ENCODE results near the gene ATG9B. TPM values are rescaled to one million over a fixed set of nuclear protein-coding genes. Genes with fewer than 3 reads are reported as not detected.

ATG9B gene
- total and polyA plus RNA-seq, 2 donors: 0.32 TPM; not detected in 1

DNA sequence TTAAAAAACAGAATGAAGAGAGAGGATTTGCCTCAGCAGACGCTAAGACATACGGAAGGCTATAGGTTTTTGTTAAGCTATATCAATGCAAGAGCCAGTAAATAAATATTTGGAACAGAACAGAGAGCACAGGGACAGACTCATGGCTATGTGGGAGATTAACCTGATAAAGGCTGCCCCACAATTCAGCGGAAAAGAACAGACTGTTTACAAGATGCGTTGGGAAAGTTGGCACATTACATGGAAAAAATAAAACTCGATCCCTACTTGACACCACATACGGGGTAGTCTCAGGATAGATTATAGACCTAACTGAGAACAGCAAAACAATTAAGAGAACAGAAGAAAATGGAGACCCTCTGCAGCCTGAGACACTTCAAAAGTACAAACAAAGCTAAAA lies 56.9 kb downstream of the ATG9B start:
- H3K27ac ChIP-seq (ENCODE audit: low read depth): no peak overlapping the region
- 32% methylated on average over 6 of the region's 6 CpGs for WGBS
- H3K4me3 ChIP-seq (ENCODE audit: low read depth, low read length): no peak overlapping the region
- H3K36me3 ChIP-seq (ENCODE audit: insufficient read depth): no peaks in the 10 kb centered on the region
- H3K4me1 ChIP-seq (ENCODE audit: insufficient read depth): no peaks in the 10 kb centered on the region
- no peak for DNase-seq (ENCODE audit: extremely low spot score)

- no peak overlapping the region for H3K27ac ChIP-seq (ENCODE audit: low read depth)
- DNase-seq (ENCODE audit: extremely low spot score): no peak
- no peaks in the 10 kb centered on the region for H3K36me3 ChIP-seq (ENCODE audit: insufficient read depth)
- WGBS: 93% methylated on average over 1 of the region's 1 CpG
- no peak overlapping the region for H3K4me3 ChIP-seq (ENCODE audit: low read depth, low read length)
- no peaks in the 10 kb centered on the region for H3K4me1 ChIP-seq (ENCODE audit: insufficient read depth)
These were observed 58.3 kb downstream of the ATG9B start for GRCh38 chr7:150966002-150966401.

- no peak overlapping the region for H3K27ac ChIP-seq (ENCODE audit: low read depth)
- 79% methylated on average over 16 of the region's 16 CpGs for WGBS
- H3K4me1 ChIP-seq (ENCODE audit: insufficient read depth): no peaks in the 10 kb centered on the region
These were observed 58.9 kb downstream of the ATG9B start for GRCh38 chr7:150965273-150965830.

More at GRCh38 chr7:150965273-150965830, 58.9 kb downstream of the ATG9B start:
- no peak for DNase-seq (ENCODE audit: extremely low spot score)
- H3K36me3 ChIP-seq (ENCODE audit: insufficient read depth): no peaks in the 10 kb centered on the region
- no peak overlapping the region for H3K4me3 ChIP-seq (ENCODE audit: low read depth, low read length)

Other genes starting within 250 kb of the ATG9B start
- gene TMEM176B, start 224.1 kb downstream of the ATG9B start, total RNA-seq: 59.4 TPM
- 84.0 TPM for gene TMEM176B, start 224.1 kb downstream of the ATG9B start, polyA plus RNA-seq
- gene TMEM176A, start 223.7 kb downstream of the ATG9B start, total RNA-seq: 20.8 TPM
- 56.1 TPM for gene TMEM176A, start 223.7 kb downstream of the ATG9B start, polyA plus RNA-seq
- 0.32 TPM for gene AOC1, start 172.0 kb downstream of the ATG9B start, total RNA-seq
- not detected for gene AOC1, start 172.0 kb downstream of the ATG9B start, polyA plus RNA-seq
- gene KCNH2, start 46.2 kb downstream of the ATG9B start, total RNA-seq: 9.9 TPM
- 48.5 TPM for gene KCNH2, start 46.2 kb downstream of the ATG9B start, polyA plus RNA-seq
- 6.0 TPM for gene NOS3, start 33.5 kb downstream of the ATG9B start, total RNA-seq
- 15.8 TPM for gene NOS3, start 33.5 kb downstream of the ATG9B start, polyA plus RNA-seq
- gene ABCB8, start 4.0 kb upstream of the ATG9B start, total RNA-seq: 17.1 TPM
- 19.4 TPM for gene ABCB8, start 4.0 kb upstream of the ATG9B start, polyA plus RNA-seq
- 1.1 TPM for gene ASIC3, start 24.0 kb upstream of the ATG9B start, total RNA-seq
- 2.0 TPM for gene ASIC3, start 24.0 kb upstream of the ATG9B start, polyA plus RNA-seq
- gene CDK5, start 33.4 kb upstream of the ATG9B start, total RNA-seq: 6.7 TPM
- gene CDK5, start 33.4 kb upstream of the ATG9B start, polyA plus RNA-seq: 9.4 TPM
- 30.6 TPM for gene SLC4A2, start 35.1 kb upstream of the ATG9B start, total RNA-seq
- gene SLC4A2, start 35.1 kb upstream of the ATG9B start, polyA plus RNA-seq: 107 TPM
- 42.4 TPM for gene FASTK, start 56.3 kb upstream of the ATG9B start, total RNA-seq
- 87.8 TPM for gene FASTK, start 56.3 kb upstream of the ATG9B start, polyA plus RNA-seq
- gene TMUB1, start 59.0 kb upstream of the ATG9B start, total RNA-seq: 9.7 TPM
- gene TMUB1, start 59.0 kb upstream of the ATG9B start, polyA plus RNA-seq: 51.9 TPM
- gene AGAP3, start 62.0 kb upstream of the ATG9B start, total RNA-seq: 25.5 TPM
- gene AGAP3, start 62.0 kb upstream of the ATG9B start, polyA plus RNA-seq: 77.0 TPM
- not detected for gene GBX1, start 143.2 kb upstream of the ATG9B start, total RNA-seq
- not detected for gene GBX1, start 143.2 kb upstream of the ATG9B start, polyA plus RNA-seq
- not detected for gene ASB10, start 162.8 kb upstream of the ATG9B start, total RNA-seq
- gene ASB10, start 162.8 kb upstream of the ATG9B start, polyA plus RNA-seq: not detected
- not detected for gene H2BK1, start 186.0 kb upstream of the ATG9B start, total RNA-seq
- not detected for gene H2BK1, start 186.0 kb upstream of the ATG9B start, polyA plus RNA-seq
- gene ABCF2, start 202.7 kb upstream of the ATG9B start, total RNA-seq: 14.1 TPM
- 29.6 TPM for gene ABCF2, start 202.7 kb upstream of the ATG9B start, polyA plus RNA-seq
- 25.2 TPM for gene CHPF2, start 208.0 kb upstream of the ATG9B start, total RNA-seq
- 23.0 TPM for gene CHPF2, start 208.0 kb upstream of the ATG9B start, polyA plus RNA-seq
- gene SMARCD3, start 224.2 kb upstream of the ATG9B start, total RNA-seq: 33.2 TPM
- gene SMARCD3, start 224.2 kb upstream of the ATG9B start, polyA plus RNA-seq: 47.8 TPM

Data from urinary bladder (tissue), 4 donors.